KOPT-K1 (cell line): Measurements from ENCODE around the gene DPP6.

Experiments
- H3K27ac ChIP-seq: fragments of 200-600 bp; sonication (generic); 2 replicates; pipeline ENCODE4 v1.5.1; 2016; ENCODE audit warnings: antibody characterized with exemption, mild to moderate bottlenecking, low read depth, low read length; ENCODE audit not compliant: poor library complexity, severe bottlenecking
- H3K36me3 ChIP-seq: fragments of 200-600 bp; sonication (generic); 2 replicates; pipeline ENCODE4 v1.5.1; 2017; ENCODE audit warnings: antibody characterized with exemption, mild to moderate bottlenecking, low read length, moderate library complexity; ENCODE audit not compliant: insufficient read depth
- H3K9me3 ChIP-seq: fragments of 200-600 bp; sonication (generic); 2 replicates; pipeline ENCODE4 v1.5.1; 2017; ENCODE audit warnings: antibody characterized with exemption, low read length, mild to moderate bottlenecking; ENCODE audit not compliant: insufficient read depth, poor library complexity, severe bottlenecking

Gene DPP6

DNA sequence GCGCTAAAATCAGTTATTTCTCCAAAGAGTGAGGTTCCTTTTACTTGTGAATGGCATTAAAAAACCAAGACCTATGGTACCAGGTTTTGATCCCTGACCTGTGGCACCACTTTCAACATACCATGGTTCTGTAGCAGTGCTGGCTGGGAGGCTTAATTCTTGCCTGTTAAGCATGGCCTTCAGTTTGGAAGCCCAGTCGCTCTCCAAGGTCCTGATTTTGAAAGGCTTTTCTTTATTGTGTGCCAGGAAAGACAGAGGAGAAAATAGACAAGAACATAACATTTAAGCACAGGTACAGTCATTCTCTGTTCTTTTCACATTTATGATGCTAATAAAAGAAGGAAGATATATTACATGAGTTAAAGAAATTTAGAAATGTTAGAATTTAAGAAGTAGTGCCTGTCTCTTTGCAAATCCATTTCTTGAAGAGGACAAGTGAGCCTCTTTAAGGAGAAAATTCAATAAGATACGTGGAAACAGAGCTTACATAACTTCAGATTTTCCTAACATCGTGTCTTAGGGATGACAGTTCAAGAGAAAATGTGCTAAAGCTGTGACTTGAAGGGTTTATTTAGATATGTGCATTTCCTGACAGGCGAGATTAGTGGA, 357.6 kb downstream of the DPP6 start:
- Histone ChIP-seq H3K36me3 (no peaks in the 10 kb centered on the region), H3K27ac (no peak overlapping the region), H3K9me3 (no peaks in the 10 kb centered on the region)

DNA sequence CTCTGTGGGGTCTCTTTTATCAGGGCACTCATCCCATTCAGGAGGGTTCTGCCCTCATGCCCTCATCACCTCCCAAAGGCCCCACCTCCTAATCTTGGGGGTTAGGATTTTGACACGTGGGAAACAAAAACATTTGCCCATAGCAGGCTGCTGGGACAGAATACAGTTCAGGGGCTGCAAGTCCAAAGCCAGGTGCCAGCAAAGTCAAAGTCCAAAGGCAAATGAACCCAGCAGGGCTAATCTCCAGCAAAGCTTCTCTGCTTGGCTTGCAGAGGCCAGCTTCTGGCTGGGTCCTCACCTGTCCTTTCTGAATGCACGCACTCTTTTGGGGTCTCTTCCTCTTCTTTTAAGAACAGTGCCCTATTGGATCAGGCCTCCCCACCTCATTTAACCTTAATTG, 359.9 kb downstream of the DPP6 start:
- Histone ChIP-seq H3K36me3 (no peaks in the 10 kb centered on the region), H3K9me3 (no peaks in the 10 kb centered on the region), H3K27ac (no peak overlapping the region)

DNA sequence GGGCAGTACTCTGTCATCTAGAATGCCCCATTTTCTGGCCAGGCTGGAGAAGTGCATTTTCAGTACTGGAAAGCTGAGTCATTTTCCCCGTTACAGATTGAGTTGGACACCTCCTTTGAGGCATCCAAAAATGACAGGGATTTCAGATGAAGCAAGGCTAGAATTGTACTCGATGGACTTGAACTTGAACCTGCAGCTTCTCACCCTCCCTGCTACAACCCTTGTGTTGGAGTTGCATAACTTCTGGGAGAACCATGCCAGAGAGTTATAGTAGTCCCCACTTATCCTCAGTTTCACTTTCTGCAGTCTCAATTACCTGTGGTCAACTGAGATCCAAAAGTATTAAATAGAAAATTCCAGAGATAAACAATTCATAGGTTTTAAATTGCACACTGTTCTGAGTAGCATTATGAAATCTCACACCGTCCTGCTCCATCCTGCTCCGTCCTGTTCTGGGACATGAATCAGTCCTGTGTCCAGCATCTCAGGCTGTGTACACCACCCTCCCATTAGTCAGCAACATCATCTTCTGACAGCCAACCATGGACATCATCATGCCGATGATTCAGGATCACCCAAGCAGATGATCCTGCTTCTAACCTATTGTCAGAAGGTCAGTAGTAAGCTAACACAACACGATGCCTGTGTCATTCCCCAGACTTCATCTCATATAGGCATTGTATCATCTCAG, 363.7 kb downstream of the DPP6 start:
- no peaks in the 10 kb centered on the region for H3K36me3 ChIP-seq
- no peak overlapping the region for H3K27ac ChIP-seq
- no peaks in the 10 kb centered on the region for H3K9me3 ChIP-seq

DNA sequence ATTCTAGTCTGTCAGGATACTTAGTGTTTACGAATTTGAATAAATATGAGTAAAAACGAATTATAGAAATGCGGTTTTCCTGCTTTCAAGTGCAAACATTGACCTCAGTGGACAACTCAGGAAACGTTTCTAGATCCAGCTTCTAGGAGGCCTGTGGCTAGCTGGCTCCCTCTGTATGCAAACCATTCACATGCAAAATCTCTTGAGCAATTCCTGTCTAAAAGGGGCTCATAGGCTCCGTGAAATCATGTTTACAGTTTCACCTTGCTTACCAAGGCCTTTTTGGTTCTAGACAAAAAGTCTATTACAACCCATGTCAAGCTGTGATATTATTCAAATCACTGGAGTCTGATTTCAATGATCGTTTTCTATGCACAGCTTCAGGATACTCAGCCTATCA, 364.5 kb downstream of the DPP6 start:
- H3K9me3 ChIP-seq: no peaks in the 10 kb centered on the region
- H3K36me3 ChIP-seq: no peaks in the 10 kb centered on the region
- no peak overlapping the region for H3K27ac ChIP-seq

GRCh38 chr7:154419344-154419743, 367.1 kb downstream of the DPP6 start:
- Histone ChIP-seq H3K36me3 (no peaks in the 10 kb centered on the region), H3K27ac (no peak overlapping the region), H3K9me3 (no peaks in the 10 kb centered on the region)

GRCh38 chr7:154423231-154423630, 371.0 kb downstream of the DPP6 start:
- H3K9me3 ChIP-seq: no peaks in the 10 kb centered on the region
- H3K27ac ChIP-seq: no peak overlapping the region
- no peaks in the 10 kb centered on the region for H3K36me3 ChIP-seq

DNA sequence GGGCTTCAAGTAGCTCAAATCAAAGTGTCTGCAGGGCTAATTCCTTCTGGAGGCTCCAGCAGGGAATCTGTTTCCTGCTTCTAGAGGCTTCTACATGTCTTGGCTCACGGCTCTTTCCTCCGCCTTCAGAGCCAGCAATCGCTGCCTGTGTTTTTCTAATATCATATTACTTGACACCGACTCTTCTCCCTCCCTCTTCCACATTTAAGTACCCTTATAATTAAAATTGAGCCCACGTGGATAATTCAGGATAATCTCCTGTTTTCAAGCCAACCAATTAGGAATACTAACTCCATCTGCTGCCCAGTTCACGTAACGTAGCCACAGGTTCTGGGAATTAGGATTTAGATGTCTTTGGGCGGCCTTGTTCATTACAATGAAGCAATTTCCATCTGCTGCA, 372.2 kb downstream of the DPP6 start:
- no peaks in the 10 kb centered on the region for H3K36me3 ChIP-seq
- H3K9me3 ChIP-seq: no peaks in the 10 kb centered on the region
- no peak overlapping the region for H3K27ac ChIP-seq

DNA sequence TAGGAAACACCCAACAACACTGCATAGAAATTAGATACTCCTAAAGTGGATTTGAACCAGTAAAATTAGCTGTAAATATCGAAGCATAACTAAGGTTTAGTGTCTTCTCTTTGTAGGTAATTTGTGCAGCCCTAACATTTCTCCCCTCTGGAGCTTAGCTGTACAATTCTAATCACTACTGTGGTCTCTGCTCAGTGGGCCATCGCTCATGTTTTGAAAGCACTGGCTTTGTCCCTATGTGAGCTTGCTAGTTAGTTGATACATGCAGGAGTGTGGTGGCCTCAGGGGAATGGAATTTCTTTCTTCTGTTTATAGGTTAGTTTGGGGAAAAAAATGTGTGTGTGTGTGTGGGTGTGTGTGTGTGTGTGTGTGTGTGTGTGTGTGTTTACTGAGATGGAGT, 373.1 kb downstream of the DPP6 start:
- Histone ChIP-seq H3K9me3 (no peaks in the 10 kb centered on the region), H3K27ac (no peak overlapping the region), H3K36me3 (no peaks in the 10 kb centered on the region)

DNA sequence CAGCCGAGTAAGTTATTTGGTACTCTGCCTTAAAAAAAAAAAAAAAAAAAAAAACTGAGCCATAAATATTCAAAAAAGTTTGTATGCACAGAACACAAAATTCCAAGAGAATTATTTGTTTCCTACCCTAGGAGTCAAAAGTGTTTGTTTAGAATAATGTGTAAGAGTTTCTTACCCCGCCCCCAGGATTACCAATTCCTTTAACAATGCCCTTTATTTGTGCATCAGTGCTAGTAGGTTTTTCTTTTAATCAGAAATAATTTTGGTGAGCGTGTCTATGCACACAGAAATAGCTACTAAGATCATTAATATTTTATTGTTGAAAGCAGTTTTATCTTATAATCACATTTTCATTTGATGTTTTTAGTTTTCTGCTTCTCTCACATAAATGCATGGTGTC, 374.6 kb downstream of the DPP6 start:
- Histone ChIP-seq H3K36me3 (no peaks in the 10 kb centered on the region), H3K27ac (no peak overlapping the region), H3K9me3 (no peaks in the 10 kb centered on the region)

DNA sequence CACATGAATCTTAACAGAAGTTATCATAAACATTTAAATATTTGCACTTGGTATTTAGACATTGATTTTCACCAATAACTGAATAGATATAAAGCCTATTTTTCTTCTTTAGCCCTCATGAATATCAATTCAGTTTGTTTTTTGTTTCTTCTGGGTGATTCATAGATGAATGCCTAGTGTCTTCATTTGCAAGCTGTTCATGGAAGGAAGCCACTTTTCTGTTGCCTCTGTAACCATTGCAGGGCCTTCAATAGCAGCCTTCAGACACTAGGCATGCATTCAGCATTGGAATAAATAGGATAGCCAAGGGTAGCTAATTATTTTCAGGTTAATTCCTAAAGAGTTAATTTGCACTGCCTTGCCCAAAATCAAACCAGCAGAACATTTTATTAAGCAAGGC, 375.3 kb downstream of the DPP6 start:
- H3K36me3 ChIP-seq: no peaks in the 10 kb centered on the region
- no peak overlapping the region for H3K27ac ChIP-seq
- no peaks in the 10 kb centered on the region for H3K9me3 ChIP-seq

- Histone ChIP-seq H3K9me3 (no peaks in the 10 kb centered on the region), H3K27ac (no peak overlapping the region), H3K36me3 (no peaks in the 10 kb centered on the region)
Observed at GRCh38 chr7:154429666-154430404, 377.6 kb downstream of the DPP6 start.

GRCh38 chr7:154430640-154431039, 378.4 kb downstream of the DPP6 start:
- no peaks in the 10 kb centered on the region for H3K9me3 ChIP-seq
- H3K36me3 ChIP-seq: no peaks in the 10 kb centered on the region
- H3K27ac ChIP-seq: no peak overlapping the region

- no peaks in the 10 kb centered on the region for H3K9me3 ChIP-seq
- H3K36me3 ChIP-seq: no peaks in the 10 kb centered on the region
- no peak overlapping the region for H3K27ac ChIP-seq
Observed at GRCh38 chr7:154431045-154431444, 378.8 kb downstream of the DPP6 start.

- Histone ChIP-seq H3K36me3 (no peaks in the 10 kb centered on the region), H3K9me3 (no peaks in the 10 kb centered on the region), H3K27ac (no peak overlapping the region)
Observed at GRCh38 chr7:154433632-154434598, 381.7 kb downstream of the DPP6 start.

GRCh38 chr7:154436560-154436959, 384.4 kb downstream of the DPP6 start:
- no peaks in the 10 kb centered on the region for H3K36me3 ChIP-seq
- H3K27ac ChIP-seq: no peak overlapping the region
- H3K9me3 ChIP-seq: no peaks in the 10 kb centered on the region
